Cardiac muscle cell (in vitro differentiated cells and primary cell): ENCODE data around the gene ANKRD12. TPM values are rescaled to one million over a fixed set of nuclear protein-coding genes. Genes with fewer than 3 reads are reported as not detected.
"Not testable (repeated sequence)": the region's sequence is repeated elsewhere in the genome, so short reads cannot be mapped to it uniquely, and the experiment has no call there.

Source experiments
- DNase-seq, 2 donors: peaks; one replicate each; pipeline versions ENCODE4 v3.0.0 to v3.0.0-alpha.2; 2010 to 2017; ENCODE audit warnings: low read depth in 1 of 2, low spot score in 1 of 2
- H3K27ac ChIP-seq: fragments of 200-600 bp; sonication (generic); 2 replicates; pipeline ENCODE4 v1.5.1; 2016
- H3K27me3 ChIP-seq: fragments of 200-600 bp; sonication (generic); 2 replicates; pipeline ENCODE4 v1.6.0; 2016; ENCODE audit warnings: control low read depth
- H3K36me3 ChIP-seq: fragments of 200-600 bp; sonication (generic); 2 replicates; pipeline ENCODE4 v1.5.1; 2016; ENCODE audit warnings: control low read depth
- H3K4me1 ChIP-seq: fragments of 200-600 bp; sonication (generic); 2 replicates; pipeline ENCODE4 v1.8.1; 2017; ENCODE audit warnings: low read depth, mild to moderate bottlenecking, mixed run types
- H3K4me3 ChIP-seq: fragments of 200-600 bp; sonication (generic); 2 replicates; pipeline ENCODE4 v1.5.1; 2016; ENCODE audit warnings: mild to moderate bottlenecking
- H3K9me3 ChIP-seq: fragments of 200-600 bp; sonication (generic); 2 replicates; pipeline ENCODE4 v1.5.1; 2017; ENCODE audit warnings: low read depth, mild to moderate bottlenecking, control low read depth
- CTCF ChIP-seq: IDR thresholded peaks from 2 replicates; pipeline ENCODE4 v1.5.1; 2012; ENCODE audit warnings: low read depth, mild to moderate bottlenecking, low read length
- polyA plus RNA-seq: library from polyadenylated mRNA; unstranded; fragments of >200 nt; fragmentation: Nextera tagmentation; extraction: Ambion mirVana; gene quantifications from 2 replicates; pipeline ENCODE4 v1.2.1, GENCODE V29; 2016
- total RNA-seq: library from RNA; depleted of rRNA; stranded (reverse); fragments of >200 nt; gene quantifications from 2 replicates; pipeline ENCODE4 v1.2.3, GENCODE V29; 2016

The ANKRD12 gene
- total and polyA plus RNA-seq, 2 experiments from 2014 or later = 21.5 to 88.8 TPM

- H3K4me1 ChIP-seq = no peaks in the 10 kb centered on the region
- H3K9me3 ChIP-seq = no peaks in the 10 kb centered on the region
- no peak overlapping the region for H3K27ac ChIP-seq
- H3K27me3 ChIP-seq = peaks cover 4% of the 10 kb centered on the region
- no peaks in the 10 kb centered on the region for H3K36me3 ChIP-seq
- peak in 1 of 2 donors; percentile 68 for DNase-seq
- TF ChIP-seq CTCF = no peak
- H3K4me3 ChIP-seq = no peak overlapping the region
Observed at GRCh38 chr18:9092665-9093064, 43.9 kb upstream of the ANKRD12 start.

GRCh38 chr18:9093109-9093508 is 43.5 kb upstream of the ANKRD12 start:
- H3K27ac ChIP-seq, H3K36me3 ChIP-seq, H3K4me3 ChIP-seq, H3K9me3 ChIP-seq, H3K27me3 ChIP-seq, DNase-seq, H3K4me1 ChIP-seq: not testable (repeated sequence)

GRCh38 chr18:9094307-9095226 is 42.0 kb upstream of the ANKRD12 start:
- Histone ChIP-seq H3K9me3 (no peaks in the 10 kb centered on the region), H3K4me1 (no peaks in the 10 kb centered on the region), H3K4me3 (no peak overlapping the region), H3K27me3 (no peaks in the 10 kb centered on the region), H3K36me3 (no peaks in the 10 kb centered on the region), H3K27ac (no peak overlapping the region)
- no peak for TF ChIP-seq CTCF
- DNase-seq = peak in 1 of 2 donors; percentile 71

- no peak for TF ChIP-seq CTCF
- Histone ChIP-seq H3K36me3 (no peaks in the 10 kb centered on the region), H3K4me1 (no peaks in the 10 kb centered on the region), H3K4me3 (no peak overlapping the region), H3K27me3 (no peaks in the 10 kb centered on the region), H3K27ac (no peak overlapping the region), H3K9me3 (no peaks in the 10 kb centered on the region)
- DNase-seq = peak in 1 of 2 donors; percentile 57
Observed at GRCh38 chr18:9095297-9096006, 41.1 kb upstream of the ANKRD12 start.

- DNase-seq = no peak
- Histone ChIP-seq H3K36me3 (no peaks in the 10 kb centered on the region), H3K4me1 (no peaks in the 10 kb centered on the region), H3K9me3 (no peaks in the 10 kb centered on the region), H3K27me3 (no peaks in the 10 kb centered on the region), H3K4me3 (no peak overlapping the region), H3K27ac (no peak overlapping the region)
- no peak for TF ChIP-seq CTCF
Observed at GRCh38 chr18:9096007-9096371, 40.6 kb upstream of the ANKRD12 start.

- no peak for TF ChIP-seq CTCF
- Histone ChIP-seq H3K27ac (no peak overlapping the region), H3K4me3 (no peak overlapping the region), H3K27me3 (no peaks in the 10 kb centered on the region), H3K36me3 (no peaks in the 10 kb centered on the region), H3K9me3 (no peaks in the 10 kb centered on the region), H3K4me1 (peaks cover 1% of the 10 kb centered on the region)
- no peak for DNase-seq
Observed at GRCh38 chr18:9096685-9097084, 39.9 kb upstream of the ANKRD12 start.
